K562 (cell line): ENCODE measurements around the gene PTPN5. TPM values are rescaled to one million over a fixed set of nuclear protein-coding genes. Genes with fewer than 3 reads are reported as not detected.

Source experiments
- ATAC-seq: fragments of 200-7000 bp; cut with Tn5 transposase; 3 replicates; pipeline ENCODE4 v1.9.1; 2020; ENCODE audit warnings: moderate library complexity
- BruUV-seq: library from RNA; stranded (reverse); fragments of 400-500 nt; replicated peaks from 2 replicates; lab custom pipeline; 2021; lab: Mats Ljungman, UMichigan
- CTCF ChIA-PET: fragments of 300-600 bp; formaldehyde crosslinking; extraction: SDS; loops from one replicate; lab custom pipeline; 2021; ENCODE audit warnings: low intra/inter-chr PET ratio; lab: Yijun Ruan, JAX
- POLR2A ChIA-PET: fragments of 300-600, 350-650 bp; sonication (Branson Sonifier 250); formaldehyde crosslinking; extraction: SDS; loops from one replicate; lab custom pipeline; 2021; ENCODE audit warnings: antibody characterized with exemption, inconsistent platforms; lab: Yijun Ruan, JAX
- DNase-seq, 4 experiments: peaks; one replicate each; pipeline versions ENCODE4 v3.0.0 to v3.0.0-alpha.2; 2011 to 2018; ENCODE audit warnings: low spot score in 3 of 4, mixed read lengths in 3 of 4; ENCODE audit errors: extremely low read depth in 1 of 4
- FAIRE-seq: peaks from 2 replicates; lab custom pipeline; 2011; peaks lifted over from hg19 to GRCh38; lab: Jason Lieb, UNC
- H2AFZ ChIP-seq: 2 replicates; pipeline ENCODE4 v1.6.0; 2011; ENCODE audit warnings: low read depth, low read length, control low read depth, inconsistent platforms
- H3K27ac ChIP-seq: fragments of 200-600 bp; 3 replicates; pipeline ENCODE4 v1.8.0; 2011; ENCODE audit warnings: low read depth, mild to moderate bottlenecking, control low read depth, inconsistent platforms, low read length, moderate library complexity, mixed read lengths; ENCODE audit errors: extremely low read depth
- H3K27me3 ChIP-seq, 2 experiments: fragments of 300-600 bp in 1 of 2; 2 replicates in 1 of 2; 3 replicates in 1 of 2; pipeline versions ENCODE4 v1.6.0 to v1.8.0; 2011; ENCODE audit warnings: inconsistent platforms in 2 of 2, low read length in 2 of 2, mild to moderate bottlenecking in 1 of 2, mixed read lengths in 1 of 2, moderate library complexity in 1 of 2; ENCODE audit not compliant: control insufficient read depth in 2 of 2, insufficient read depth in 2 of 2
- H3K36me3 ChIP-seq: fragments of 300-600 bp; 3 replicates; pipeline ENCODE4 v1.8.0; 2011; ENCODE audit warnings: mild to moderate bottlenecking, low read length, inconsistent platforms; ENCODE audit not compliant: control insufficient read depth, insufficient read depth
- H3K4me1 ChIP-seq, 2 experiments: fragments of 200-600 bp in 1 of 2; replicated peaks in 1 of 2; 2 replicates in 1 of 2; 3 replicates in 1 of 2; pipeline versions ENCODE4 v1.5.1 to v1.8.0; 2011; ENCODE audit warnings: inconsistent platforms in 2 of 2, low read length in 2 of 2, mild to moderate bottlenecking in 1 of 2, mixed read lengths in 1 of 2, moderate library complexity in 1 of 2; ENCODE audit not compliant: control insufficient read depth in 2 of 2, insufficient read depth in 2 of 2
- H3K4me2 ChIP-seq: 2 replicates; pipeline ENCODE4 v1.6.1; 2011; ENCODE audit warnings: low read length, control low read depth, inconsistent platforms, mixed read lengths; ENCODE audit not compliant: insufficient read depth
- H3K4me3 ChIP-seq: fragments of 200-600 bp; sonication (generic), shearing (Covaris generic); 2 replicates; pipeline ENCODE4 v1.5.1; 2016; ENCODE audit warnings: control low read depth, inconsistent platforms
- H3K79me2 ChIP-seq: fragments of 200-600 bp; 3 replicates; pipeline ENCODE4 v1.8.0; 2011; ENCODE audit warnings: low read length, inconsistent platforms; ENCODE audit not compliant: control insufficient read depth, insufficient read depth
- H3K9ac ChIP-seq, 2 experiments: 2 replicates each; pipeline versions ENCODE4 v1.6.0 to v1.6.1; 2011; ENCODE audit warnings: low read depth in 2 of 2, low read length in 2 of 2, control low read depth in 1 of 2, inconsistent platforms in 1 of 2, mild to moderate bottlenecking in 1 of 2, mixed read lengths in 1 of 2; ENCODE audit not compliant: insufficient read depth in 1 of 2
- H3K9me1 ChIP-seq: one replicate; pipeline ENCODE4 v1.6.0; 2011; ENCODE audit warnings: inconsistent platforms, mild to moderate bottlenecking, low read length, moderate library complexity; ENCODE audit not compliant: control insufficient read depth, insufficient read depth
- H3K9me3 ChIP-seq: replicated peaks from 2 replicates; pipeline ENCODE4 v1.5.1; 2011; ENCODE audit warnings: low read depth, low read length, inconsistent platforms; ENCODE audit not compliant: control insufficient read depth, insufficient read depth
- H4K20me1 ChIP-seq: replicated peaks from 2 replicates; pipeline ENCODE4 v1.6.1; 2011; ENCODE audit warnings: low read length, inconsistent platforms, mixed read lengths; ENCODE audit not compliant: control insufficient read depth, insufficient read depth
- CBX5 ChIP-seq: IDR thresholded peaks from 2 replicates; pipeline ENCODE4 v1.6.1; 2014; ENCODE audit warnings: low read depth, borderline replicate concordance
- DEAF1 ChIP-seq: fragments of 450-650 bp; formaldehyde crosslinking; IDR thresholded peaks from 2 replicates; pipeline ENCODE4 v1.4.0; 2020; ENCODE audit warnings: mild to moderate bottlenecking, moderate library complexity
- FOXK1 ChIP-seq: sonication (generic); formaldehyde crosslinking; IDR thresholded peaks from 2 replicates; pipeline ENCODE4 v1.8.0; 2022; ENCODE audit warnings: missing genetic modification reagents, mild to moderate bottlenecking, borderline replicate concordance
- GABPB2 ChIP-seq: fragments of 250-450 bp; sonication (Bioruptor Pico); conservative IDR thresholded peaks from 2 replicates; pipeline ENCODE4 v1.5.1; 2021; ENCODE audit warnings: mild to moderate bottlenecking
- HMBOX1 ChIP-seq: sonication (generic); IDR thresholded peaks from 2 replicates; pipeline ENCODE4 v1.6.1; 2016
- MECOM ChIP-seq: fragments of 250-450 bp; sonication (Bioruptor Pico); IDR thresholded peaks from 2 replicates; pipeline ENCODE4 v1.8.0; 2022; ENCODE audit warnings: inconsistent platforms
- NCOA6 ChIP-seq: fragments of 450-650 bp; IDR thresholded peaks from 2 replicates; pipeline ENCODE4 v1.6.1; 2017; ENCODE audit warnings: mild to moderate bottlenecking
- NR4A1 ChIP-seq, 2 experiments: fragments of 250-450 bp in 1 of 2; fragments of 450-650 bp in 1 of 2; sonication (Bioruptor Pico) in 1 of 2; IDR thresholded peaks; 2 replicates each; pipeline versions ENCODE4 v1.4.0 to v1.6.1; 2016 to 2020; ENCODE audit warnings: mild to moderate bottlenecking in 2 of 2, missing compliant biosample characterization in 1 of 2, missing genetic modification characterization in 1 of 2, moderate library complexity in 1 of 2
- PHF8 ChIP-seq: fragments of 200-600 bp; sonication (generic); IDR thresholded peaks from 2 replicates; pipeline ENCODE4 v1.6.1; 2012; ENCODE audit warnings: mixed run types, mild to moderate bottlenecking, inconsistent platforms, low read length, moderate library complexity, borderline replicate concordance
- TSHZ1 ChIP-seq: fragments of 250-450 bp; sonication (Bioruptor Pico); IDR thresholded peaks from 2 replicates; pipeline ENCODE4 v1.4.0; 2020; ENCODE audit warnings: mild to moderate bottlenecking, moderate library complexity
- USF2 ChIP-seq: sonication (generic); formaldehyde crosslinking; IDR thresholded peaks from 2 replicates; pipeline ENCODE4 v1.5.0; 2020; ENCODE audit warnings: missing genetic modification reagents
- ZNF143 ChIP-seq: sonication (generic); formaldehyde crosslinking; IDR thresholded peaks from 2 replicates; pipeline ENCODE4 v1.9.0; 2022; ENCODE audit warnings: mild to moderate bottlenecking, missing genetic modification reagents
- ZNF263 ChIP-seq: sonication (generic); formaldehyde crosslinking; IDR thresholded peaks from 2 replicates; pipeline ENCODE4 v1.8.0; 2022; ENCODE audit warnings: mild to moderate bottlenecking, missing genetic modification reagents, borderline replicate concordance
- WGBS: fragments of 100-300 bp; shearing (Covaris generic); methylation state at CpG from one replicate; pipeline ENCODE4 v1.1.6; 2016; ENCODE audit warnings: low coverage, mixed read lengths; ENCODE audit not compliant: insufficient coverage; ENCODE audit errors: missing lambda C conversion rate; 5-methylcytosine and 5-hydroxymethylcytosine counted together
- in situ Hi-C: fragments of 300-500 bp; cut with MboI; formaldehyde crosslinking; loops from 4 replicates; pipeline ENCODE4 v1.15.0; 2018; ENCODE audit warnings: inconsistent platforms, mixed read lengths
- intact Hi-C: fragments of 100-400 bp; cut with micrococcal nuclease; formaldehyde crosslinking; loops from 2 replicates; pipeline ENCODE4 v1.14.2; 2022
- polyA plus RNA-seq, 8 experiments: library from polyadenylated mRNA; depleted of rRNA in 4 of 8; stranded (reverse) in 5 of 8; unstranded in 3 of 8; fragments of >200 nt; fragmentation: Nextera tagmentation in 2 of 8; fragmentation: Illumina TruSeq in 1 of 8; extraction: Ambion mirVana in 2 of 8; extraction: Trizol in 1 of 8; gene quantifications; 2 replicates each; pipeline versions ENCODE4 v1.2.1 to v1.2.3, GENCODE V29; 2011 to 2014; ENCODE audit warnings: inconsistent platforms in 1 of 8, missing spikeins in 1 of 8
- total RNA-seq, 7 experiments: library from RNA; depleted of rRNA in 6 of 7; stranded (reverse); fragments of >200 nt in 6 of 7; fragmentation: Illumina TruSeq in 2 of 7; extraction: Trizol in 2 of 7; gene quantifications; 2 replicates each; pipeline versions ENCODE4 v1.2.1 to v1.2.3, GENCODE V29; 2011 to 2021; ENCODE audit warnings: low replicate concordance in 1 of 7

PTPN5 gene
- total and polyA plus RNA-seq, 9 of the 15 experiments (the other 6 are each of a cell fraction or from before 2014, with no cell fraction given), result not detected

GRCh38 chr11:18772211-18772610, 19.4 kb downstream of the PTPN5 start (continued):
- TF ChIP-seq FOXK1 (CRISPR knock-in tag) (no peak), CBX5 (no peak), MECOM (CRISPR knock-in tag) (no peak), NR4A1 (CRISPR knock-in tag; IDR thresholded peaks at IDR 0.05) (no peak), NR4A1 (tag; IDR thresholded peaks at IDR 0.05) (no peak)

GRCh38 chr11:18771266-18772035, 20.1 kb downstream of the PTPN5 start:
- Histone ChIP-seq H3K4me3 (no peak overlapping the region), H2AFZ (no peak overlapping the region), H3K9ac (no peak overlapping the region), H3K27me3 (peaks cover 2 to 53% of the 10 kb centered on the region in 2 experiments; a peak in 4 of 5 replicates), H3K36me3 (no peaks in the 10 kb centered on the region), H3K27ac (no peak overlapping the region), H4K20me1 (peaks cover 8% of the 10 kb centered on the region), H3K4me1 (no peaks in the 10 kb centered on the region), H3K9me1 (no peaks in the 10 kb centered on the region), H3K4me2 (no peak overlapping the region), H3K9me3 (no peaks in the 10 kb centered on the region), H3K79me2 (no peaks in the 10 kb centered on the region)
- BruUV-seq, result no TSS peak
- no peak for ATAC-seq
- 0% methylated on average over 13 of the region's 13 CpGs for WGBS
- no peak for DNase-seq
- FAIRE-seq, result no peak
- ChIA-PET CTCF (no interaction called here), POLR2A (interaction anchor here (0.7 kb wide), 1 partner anchor 233 kb away, joined by 3 read pairs; no protein-coding TSS in a partner anchor)
- in situ Hi-C loops, result no loop called here
- intact Hi-C loops, result no loop called here
- TF ChIP-seq TSHZ1 (CRISPR knock-in tag) (no peak), USF2 (CRISPR knock-in tag) (0 out of 2 replicates have a peak, but pooled peaks have one; percentile 11), GABPB2 (CRISPR knock-in tag) (no peak), ZNF263 (peak; percentile 27; the same call in 1 of the 2 replicates), DEAF1 (no peak), PHF8 (no peak), ZNF143 (no peak), HMBOX1 (no peak), NCOA6 (no peak)
